ENCODE results near the gene KIAA1143. TPM values are rescaled to one million over a fixed set of nuclear protein-coding genes. Genes with fewer than 3 reads are reported as not detected.

KIAA1143 gene
- total and polyA plus RNA-seq, 2 of the 13 experiments (the other 11 are each of a cell fraction or from before 2014, with no cell fraction given), result 9.9 to 27.2 TPM

DNA sequence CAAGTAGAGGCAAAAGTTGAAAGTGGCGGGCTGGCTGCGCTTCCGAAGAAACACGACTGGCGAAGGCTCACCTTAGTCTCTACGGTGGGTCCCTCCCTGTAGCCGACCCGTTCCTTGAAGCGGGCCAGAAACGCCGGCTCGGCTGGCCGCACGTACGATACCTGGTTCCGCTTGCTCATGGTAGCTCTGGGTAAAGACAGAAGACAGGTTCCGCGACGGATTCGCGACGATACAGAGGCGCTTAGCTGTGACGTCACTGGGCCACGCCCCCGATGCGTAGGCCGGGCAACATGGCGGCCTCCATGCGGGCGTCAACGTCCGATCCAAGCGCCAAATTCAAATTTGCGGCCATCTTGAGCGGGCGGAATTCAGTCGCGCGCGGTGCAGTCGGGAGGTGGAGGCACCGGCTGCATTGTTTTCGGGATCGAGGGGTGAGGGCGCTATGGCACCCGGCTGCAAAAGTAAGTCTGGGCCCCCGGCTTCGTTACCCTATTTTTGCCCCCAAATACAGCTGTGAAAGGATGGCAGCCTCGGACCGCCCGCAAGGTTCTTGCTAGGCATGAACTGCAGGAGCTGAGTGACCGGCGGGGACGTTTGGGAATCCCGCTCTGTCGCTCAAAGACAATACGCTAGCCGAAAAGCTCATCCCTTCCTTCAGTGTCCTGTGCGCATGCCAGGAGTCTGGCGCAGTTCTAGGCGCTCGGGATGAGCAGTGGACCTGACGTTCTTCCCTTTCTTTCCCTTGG lies at the start of gene KIAA1143, which contains the start of gene KIF15 (continued):
- TF ChIP-seq, protein P1, sequence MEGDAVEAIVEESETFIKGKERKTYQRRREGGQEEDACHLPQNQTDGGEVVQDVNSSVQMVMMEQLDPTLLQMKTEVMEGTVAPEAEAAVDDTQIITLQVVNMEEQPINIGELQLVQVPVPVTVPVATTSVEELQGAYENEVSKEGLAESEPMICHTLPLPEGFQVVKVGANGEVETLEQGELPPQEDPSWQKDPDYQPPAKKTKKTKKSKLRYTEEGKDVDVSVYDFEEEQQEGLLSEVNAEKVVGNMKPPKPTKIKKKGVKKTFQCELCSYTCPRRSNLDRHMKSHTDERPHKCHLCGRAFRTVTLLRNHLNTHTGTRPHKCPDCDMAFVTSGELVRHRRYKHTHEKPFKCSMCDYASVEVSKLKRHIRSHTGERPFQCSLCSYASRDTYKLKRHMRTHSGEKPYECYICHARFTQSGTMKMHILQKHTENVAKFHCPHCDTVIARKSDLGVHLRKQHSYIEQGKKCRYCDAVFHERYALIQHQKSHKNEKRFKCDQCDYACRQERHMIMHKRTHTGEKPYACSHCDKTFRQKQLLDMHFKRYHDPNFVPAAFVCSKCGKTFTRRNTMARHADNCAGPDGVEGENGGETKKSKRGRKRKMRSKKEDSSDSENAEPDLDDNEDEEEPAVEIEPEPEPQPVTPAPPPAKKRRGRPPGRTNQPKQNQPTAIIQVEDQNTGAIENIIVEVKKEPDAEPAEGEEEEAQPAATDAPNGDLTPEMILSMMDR (CRISPR knock-in tag; IDR thresholded peaks at IDR 0.05), result peak; percentile 43; the same call in 1 of the 2 replicates
- no peak for TF ChIP-seq GFI1 (CRISPR knock-in tag; IDR thresholded peaks at IDR 0.05; ENCODE audit: borderline replicate concordance)
- TF ChIP-seq ERF (CRISPR knock-in tag; IDR thresholded peaks at IDR 0.05), result peak; percentile 75
- TF ChIP-seq, protein P2, sequence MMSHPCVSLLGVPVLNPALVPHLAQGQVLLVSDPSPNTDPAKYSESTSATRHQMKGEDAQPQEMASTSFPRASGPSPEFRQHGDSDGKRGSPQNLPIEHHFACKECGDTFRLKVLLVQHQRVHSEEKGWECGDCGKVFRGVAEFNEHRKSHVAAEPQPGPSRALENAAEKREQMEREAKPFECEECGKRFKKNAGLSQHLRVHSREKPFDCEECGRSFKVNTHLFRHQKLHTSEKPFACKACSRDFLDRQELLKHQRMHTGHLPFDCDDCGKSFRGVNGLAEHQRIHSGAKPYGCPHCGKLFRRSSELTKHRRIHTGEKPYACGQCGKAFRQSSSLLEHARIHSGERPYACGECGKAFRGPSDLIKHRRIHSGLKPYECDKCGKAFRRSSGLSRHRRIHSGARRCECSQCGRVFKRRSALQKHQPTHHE (CRISPR knock-in tag; IDR thresholded peaks at IDR 0.05; ENCODE audit: borderline replicate concordance), result peak; percentile 43; the same call in 1 of the 2 replicates
- no peak for TF ChIP-seq ZNF776 (CRISPR knock-in tag; IDR thresholded peaks at IDR 0.05)
- TF ChIP-seq RFX5 (IDR thresholded peaks at IDR 0.05; ENCODE audit: low read depth, low read length), result peak; percentile 75
- TF ChIP-seq, protein P3, sequence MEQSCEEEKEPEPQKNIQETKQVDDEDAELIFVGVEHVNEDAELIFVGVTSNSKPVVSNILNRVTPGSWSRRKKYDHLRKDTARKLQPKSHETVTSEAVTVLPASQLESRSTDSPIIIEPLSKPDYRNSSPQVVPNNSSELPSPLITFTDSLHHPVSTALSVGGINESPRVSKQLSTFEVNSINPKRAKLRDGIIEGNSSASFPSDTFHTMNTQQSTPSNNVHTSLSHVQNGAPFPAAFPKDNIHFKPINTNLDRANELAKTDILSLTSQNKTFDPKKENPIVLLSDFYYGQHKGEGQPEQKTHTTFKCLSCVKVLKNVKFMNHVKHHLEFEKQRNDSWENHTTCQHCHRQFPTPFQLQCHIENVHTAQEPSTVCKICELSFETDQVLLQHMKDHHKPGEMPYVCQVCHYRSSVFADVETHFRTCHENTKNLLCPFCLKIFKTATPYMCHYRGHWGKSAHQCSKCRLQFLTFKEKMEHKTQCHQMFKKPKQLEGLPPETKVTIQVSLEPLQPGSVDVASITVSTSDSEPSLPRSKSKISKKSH (CRISPR knock-in tag; IDR thresholded peaks at IDR 0.05; ENCODE audit: borderline replicate concordance), result 0 out of 2 replicates have a peak, but pooled peaks have one; percentile 23
- TF ChIP-seq, protein P4, sequence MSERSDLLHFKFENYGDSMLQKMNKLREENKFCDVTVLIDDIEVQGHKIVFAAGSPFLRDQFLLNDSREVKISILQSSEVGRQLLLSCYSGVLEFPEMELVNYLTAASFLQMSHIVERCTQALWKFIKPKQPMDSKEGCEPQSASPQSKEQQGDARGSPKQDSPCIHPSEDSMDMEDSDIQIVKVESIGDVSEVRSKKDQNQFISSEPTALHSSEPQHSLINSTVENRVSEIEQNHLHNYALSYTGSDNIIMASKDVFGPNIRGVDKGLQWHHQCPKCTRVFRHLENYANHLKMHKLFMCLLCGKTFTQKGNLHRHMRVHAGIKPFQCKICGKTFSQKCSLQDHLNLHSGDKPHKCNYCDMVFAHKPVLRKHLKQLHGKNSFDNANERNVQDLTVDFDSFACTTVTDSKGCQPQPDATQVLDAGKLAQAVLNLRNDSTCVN (CRISPR knock-in tag; IDR thresholded peaks at IDR 0.05; ENCODE audit: borderline replicate concordance), result no peak
- TF ChIP-seq, protein P5, sequence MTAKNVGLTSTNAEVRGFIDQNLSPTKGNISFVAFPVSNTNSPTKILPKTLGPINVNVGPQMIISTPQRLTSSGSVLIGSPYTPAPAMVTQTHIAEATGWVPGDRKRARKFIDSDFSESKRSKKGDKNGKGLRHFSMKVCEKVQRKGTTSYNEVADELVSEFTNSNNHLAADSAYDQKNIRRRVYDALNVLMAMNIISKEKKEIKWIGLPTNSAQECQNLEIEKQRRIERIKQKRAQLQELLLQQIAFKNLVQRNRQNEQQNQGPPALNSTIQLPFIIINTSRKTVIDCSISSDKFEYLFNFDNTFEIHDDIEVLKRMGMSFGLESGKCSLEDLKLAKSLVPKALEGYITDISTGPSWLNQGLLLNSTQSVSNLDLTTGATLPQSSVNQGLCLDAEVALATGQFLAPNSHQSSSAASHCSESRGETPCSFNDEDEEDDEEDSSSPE (CRISPR knock-in tag; IDR thresholded peaks at IDR 0.05), result peak; percentile 100
- TF ChIP-seq, protein P6, sequence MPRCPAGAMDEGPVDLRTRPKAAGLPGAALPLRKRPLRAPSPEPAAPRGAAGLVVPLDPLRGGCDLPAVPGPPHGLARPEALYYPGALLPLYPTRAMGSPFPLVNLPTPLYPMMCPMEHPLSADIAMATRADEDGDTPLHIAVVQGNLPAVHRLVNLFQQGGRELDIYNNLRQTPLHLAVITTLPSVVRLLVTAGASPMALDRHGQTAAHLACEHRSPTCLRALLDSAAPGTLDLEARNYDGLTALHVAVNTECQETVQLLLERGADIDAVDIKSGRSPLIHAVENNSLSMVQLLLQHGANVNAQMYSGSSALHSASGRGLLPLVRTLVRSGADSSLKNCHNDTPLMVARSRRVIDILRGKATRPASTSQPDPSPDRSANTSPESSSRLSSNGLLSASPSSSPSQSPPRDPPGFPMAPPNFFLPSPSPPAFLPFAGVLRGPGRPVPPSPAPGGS (CRISPR knock-in tag; IDR thresholded peaks at IDR 0.05), result peak; percentile 70; the same call in 1 of the 2 replicates
- TF ChIP-seq NFYB (CRISPR knock-in tag; IDR thresholded peaks at IDR 0.05), result no peak
- TF ChIP-seq, protein P7, sequence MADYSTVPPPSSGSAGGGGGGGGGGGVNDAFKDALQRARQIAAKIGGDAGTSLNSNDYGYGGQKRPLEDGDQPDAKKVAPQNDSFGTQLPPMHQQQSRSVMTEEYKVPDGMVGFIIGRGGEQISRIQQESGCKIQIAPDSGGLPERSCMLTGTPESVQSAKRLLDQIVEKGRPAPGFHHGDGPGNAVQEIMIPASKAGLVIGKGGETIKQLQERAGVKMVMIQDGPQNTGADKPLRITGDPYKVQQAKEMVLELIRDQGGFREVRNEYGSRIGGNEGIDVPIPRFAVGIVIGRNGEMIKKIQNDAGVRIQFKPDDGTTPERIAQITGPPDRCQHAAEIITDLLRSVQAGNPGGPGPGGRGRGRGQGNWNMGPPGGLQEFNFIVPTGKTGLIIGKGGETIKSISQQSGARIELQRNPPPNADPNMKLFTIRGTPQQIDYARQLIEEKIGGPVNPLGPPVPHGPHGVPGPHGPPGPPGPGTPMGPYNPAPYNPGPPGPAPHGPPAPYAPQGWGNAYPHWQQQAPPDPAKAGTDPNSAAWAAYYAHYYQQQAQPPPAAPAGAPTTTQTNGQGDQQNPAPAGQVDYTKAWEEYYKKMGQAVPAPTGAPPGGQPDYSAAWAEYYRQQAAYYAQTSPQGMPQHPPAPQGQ (CRISPR knock-in tag; IDR thresholded peaks at IDR 0.05; ENCODE audit: borderline replicate concordance), result no peak
- peak; percentile 71; the same call in 1 of the 2 replicates for TF ChIP-seq ZFX (CRISPR knock-in tag; IDR thresholded peaks at IDR 0.05; ENCODE audit: low read depth)
- TF ChIP-seq MTF1 (CRISPR knock-in tag; IDR thresholded peaks at IDR 0.05), result no peak
- peak; percentile 96; the same call in 1 of the 2 replicates for TF ChIP-seq ZFP36L1 (CRISPR knock-in tag; IDR thresholded peaks at IDR 0.05)
- TF ChIP-seq NFKBIZ (CRISPR knock-in tag; IDR thresholded peaks at IDR 0.05), result peak; percentile 55; the same call in 1 of the 2 replicates
- TF ChIP-seq ZNF33B (CRISPR knock-in tag; IDR thresholded peaks at IDR 0.05), result no peak
- TF ChIP-seq ZNF530 (CRISPR knock-in tag; IDR thresholded peaks at IDR 0.05; ENCODE audit: low read depth), result no peak

All from HepG2 (cell line).